Renal pelvis (tissue), 4 donors: ENCODE data around the gene POLQ. TPM values are rescaled to one million over a fixed set of nuclear protein-coding genes. Genes with fewer than 3 reads are reported as not detected.
"Not testable (repeated sequence)": the region's sequence is repeated elsewhere in the genome, so short reads cannot be mapped to it uniquely, and the experiment has no call there.

Experiments
- DNase-seq: peaks from one replicate; pipeline ENCODE4 v3.0.0-alpha.2; 2013
- polyA plus RNA-seq, 3 donors: library from polyadenylated mRNA; unstranded; fragments of 120-200 nt; gene quantifications; one replicate each; pipeline ENCODE4 v1.2.1, GENCODE V29; 2013; ENCODE audit not compliant: insufficient read length in 3 of 3

The POLQ gene
- polyA plus RNA-seq, 3 donors, result 5.8 to 9.7 (median 7.6) TPM

GRCh38 chr3:121430664-121431215 is 115.0 kb downstream of the POLQ start:
- no peak for DNase-seq

DNA sequence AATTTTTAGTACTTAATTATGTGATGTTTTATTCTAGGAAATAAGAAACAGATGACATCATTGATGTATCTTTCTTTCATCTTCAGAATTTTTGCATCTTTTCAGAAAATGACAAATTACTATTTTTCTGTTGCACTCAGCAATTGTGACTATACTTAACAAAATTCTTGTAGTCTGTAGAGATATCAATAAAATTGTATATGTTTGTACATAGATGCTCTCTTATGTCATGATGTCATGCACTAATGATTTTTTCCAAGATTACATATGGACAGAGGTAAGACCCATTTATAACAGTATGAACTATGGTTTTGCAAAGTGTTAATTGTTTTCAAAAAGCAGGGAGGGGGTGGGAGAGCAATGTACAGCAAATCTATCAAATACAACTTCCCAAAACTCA is 121.2 kb downstream of the POLQ start:
- DNase-seq, result no peak

GRCh38 chr3:121418182-121418581 is 127.6 kb downstream of the POLQ start:
- no peak for DNase-seq

DNA sequence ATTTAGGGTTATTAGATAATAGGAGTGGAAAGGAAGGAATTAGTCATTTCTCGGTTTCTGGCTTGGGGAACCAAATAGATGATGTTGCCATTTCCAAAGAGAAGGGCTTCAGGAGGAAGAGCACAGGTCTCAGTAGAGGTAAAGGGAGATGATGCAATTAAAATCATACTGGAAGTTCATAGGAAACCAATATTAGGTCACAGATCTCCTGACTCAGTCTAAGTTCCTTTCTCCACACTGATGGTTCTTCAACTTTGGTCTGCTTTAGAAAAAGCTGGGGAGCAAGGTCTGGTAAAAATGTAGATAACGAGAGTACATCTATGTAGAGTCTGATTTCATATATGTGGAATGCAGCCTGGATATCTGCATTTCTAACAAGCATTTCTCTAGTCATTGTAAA is 130.9 kb downstream of the POLQ start:
- no peak for DNase-seq

GRCh38 chr3:121411523-121411922 is 134.3 kb downstream of the POLQ start:
- DNase-seq, result no peak

- no peak for DNase-seq
These were observed 140.2 kb downstream of the POLQ start for GRCh38 chr3:121405631-121406030.

GRCh38 chr3:121399820-121400219 is 146.0 kb downstream of the POLQ start:
- no peak for DNase-seq

DNA sequence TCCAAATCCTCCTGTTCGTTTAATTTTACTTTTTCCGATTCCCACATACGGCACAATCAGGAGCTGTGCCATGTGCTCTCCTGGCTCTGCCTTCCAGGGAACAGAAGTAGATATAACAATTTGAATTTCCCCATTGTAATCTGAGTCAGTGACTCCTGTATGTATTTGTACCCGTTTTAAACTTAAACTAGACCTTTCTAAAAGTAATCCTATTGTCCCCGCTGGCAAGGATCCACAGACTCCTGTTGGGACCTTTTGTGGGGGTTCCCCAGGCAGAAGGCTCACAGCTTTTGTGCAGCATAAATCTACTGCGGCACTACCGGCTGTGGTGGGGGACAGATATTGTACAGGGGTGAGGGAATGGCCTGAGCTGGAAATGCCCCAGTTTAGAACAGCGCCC is 147.7 kb downstream of the POLQ start:
- DNase-seq, result not testable (repeated sequence)

- not testable (repeated sequence) for DNase-seq
These were observed 149.8 kb downstream of the POLQ start for GRCh38 chr3:121395967-121396366.

GRCh38 chr3:121388308-121388707 is 157.5 kb downstream of the POLQ start:
- not testable (repeated sequence) for DNase-seq

Other genes starting within 250 kb of the POLQ start
- gene ARGFX, start 22.0 kb upstream of the POLQ start, polyA plus RNA-seq, result not detected
- under 1 TPM in 1 of 3 donors, not detected in 2; 0.03 TPM for gene FBXO40, start 47.4 kb upstream of the POLQ start, polyA plus RNA-seq
- 1 to 10 TPM; 4.9 to 6.7 (median 6.4) TPM for gene HCLS1, start 114.9 kb upstream of the POLQ start, polyA plus RNA-seq
- 100 to 1,000 TPM in 1 of 3 donors, 10 to 100 TPM in 2; 81.9 to 104 (median 85.6) TPM for gene GOLGB1, start 203.8 kb upstream of the POLQ start, polyA plus RNA-seq